Measurements from ENCODE around the gene ICA1L.

DNA sequence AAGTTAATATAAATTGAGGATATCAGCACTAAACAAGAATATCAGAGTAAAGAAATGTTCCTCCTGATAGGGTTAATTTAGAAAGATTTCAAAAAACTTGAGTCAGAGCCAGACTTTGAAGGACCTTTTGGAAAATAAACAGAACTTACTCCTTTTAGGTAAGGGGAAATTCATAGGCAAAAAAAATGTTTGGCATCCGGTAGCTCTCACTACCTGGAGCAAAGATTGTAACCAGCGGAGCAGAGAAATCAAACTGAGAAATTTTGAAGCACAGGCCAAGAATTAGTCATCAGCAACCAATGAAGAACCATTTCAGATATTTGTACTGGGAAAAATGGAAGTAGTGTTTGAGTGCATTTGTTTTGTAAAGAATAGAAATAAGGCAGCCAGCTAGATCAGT is 113.0 kb downstream of the ICA1L start:
- TF ChIP-seq, protein P1, sequence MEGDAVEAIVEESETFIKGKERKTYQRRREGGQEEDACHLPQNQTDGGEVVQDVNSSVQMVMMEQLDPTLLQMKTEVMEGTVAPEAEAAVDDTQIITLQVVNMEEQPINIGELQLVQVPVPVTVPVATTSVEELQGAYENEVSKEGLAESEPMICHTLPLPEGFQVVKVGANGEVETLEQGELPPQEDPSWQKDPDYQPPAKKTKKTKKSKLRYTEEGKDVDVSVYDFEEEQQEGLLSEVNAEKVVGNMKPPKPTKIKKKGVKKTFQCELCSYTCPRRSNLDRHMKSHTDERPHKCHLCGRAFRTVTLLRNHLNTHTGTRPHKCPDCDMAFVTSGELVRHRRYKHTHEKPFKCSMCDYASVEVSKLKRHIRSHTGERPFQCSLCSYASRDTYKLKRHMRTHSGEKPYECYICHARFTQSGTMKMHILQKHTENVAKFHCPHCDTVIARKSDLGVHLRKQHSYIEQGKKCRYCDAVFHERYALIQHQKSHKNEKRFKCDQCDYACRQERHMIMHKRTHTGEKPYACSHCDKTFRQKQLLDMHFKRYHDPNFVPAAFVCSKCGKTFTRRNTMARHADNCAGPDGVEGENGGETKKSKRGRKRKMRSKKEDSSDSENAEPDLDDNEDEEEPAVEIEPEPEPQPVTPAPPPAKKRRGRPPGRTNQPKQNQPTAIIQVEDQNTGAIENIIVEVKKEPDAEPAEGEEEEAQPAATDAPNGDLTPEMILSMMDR (IDR thresholded peaks at IDR 0.05; ENCODE audit: insufficient read depth, low read length, poor library complexity, severe bottlenecking): no peak
- no peak for TF ChIP-seq EZH2phosphoT487 (conservative IDR thresholded peaks at IDR 0.05; ENCODE audit: low read length)

All from SU-DHL-6 (cell line).